Epidermal melanocyte (primary cell): ENCODE measurements around the gene HLA-DPA1.
"Not testable (repeated sequence)": the region's sequence is repeated elsewhere in the genome, so short reads cannot be mapped to it uniquely, and the experiment has no call there.

Experiments
- DNase-seq: peaks from one replicate; pipeline ENCODE4 v3.0.0; 2011; ENCODE audit warnings: low spot score; ENCODE audit not compliant: insufficient read length

The HLA-DPA1 gene

DNA sequence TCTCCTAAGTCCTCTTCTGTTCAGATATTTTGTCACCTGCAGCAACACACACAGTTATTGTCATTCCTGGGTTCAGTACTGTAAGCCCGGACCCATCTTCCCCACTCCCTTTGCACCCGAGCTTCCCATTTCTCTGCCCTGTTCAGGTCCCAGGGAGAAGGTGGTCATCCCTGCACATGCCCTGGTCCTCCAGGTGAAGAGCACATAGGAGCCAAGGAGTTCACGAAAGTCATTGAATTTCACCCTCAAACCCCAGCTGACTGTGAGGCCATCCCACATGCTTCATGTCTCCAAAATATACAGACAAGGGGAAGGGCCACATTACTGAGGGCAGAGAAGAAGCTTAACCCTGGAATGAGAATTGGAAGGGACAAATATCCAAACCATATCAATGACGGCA, 8.1 kb downstream of the HLA-DPA1 start:
- DNase-seq: no peak

DNA sequence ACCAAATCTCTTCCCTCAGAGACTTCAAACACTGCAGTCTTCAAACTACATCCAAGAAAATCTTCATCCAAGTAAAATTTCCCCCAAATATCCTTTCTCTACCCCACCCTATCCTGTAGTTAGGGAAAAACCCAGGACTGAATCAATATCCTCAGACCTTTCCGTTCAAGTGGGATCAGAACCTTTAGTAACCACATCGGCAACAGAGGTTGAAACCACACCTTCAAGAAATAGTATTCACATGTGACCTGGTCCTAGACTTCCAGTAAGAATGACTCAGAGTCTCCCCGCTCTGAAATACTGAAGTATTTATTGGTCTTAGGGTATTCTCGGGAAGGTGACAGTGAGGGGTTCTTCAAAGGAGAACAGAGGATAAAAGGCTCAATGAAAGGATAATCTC, 8.7 kb downstream of the HLA-DPA1 start:
- DNase-seq: no peak

DNA sequence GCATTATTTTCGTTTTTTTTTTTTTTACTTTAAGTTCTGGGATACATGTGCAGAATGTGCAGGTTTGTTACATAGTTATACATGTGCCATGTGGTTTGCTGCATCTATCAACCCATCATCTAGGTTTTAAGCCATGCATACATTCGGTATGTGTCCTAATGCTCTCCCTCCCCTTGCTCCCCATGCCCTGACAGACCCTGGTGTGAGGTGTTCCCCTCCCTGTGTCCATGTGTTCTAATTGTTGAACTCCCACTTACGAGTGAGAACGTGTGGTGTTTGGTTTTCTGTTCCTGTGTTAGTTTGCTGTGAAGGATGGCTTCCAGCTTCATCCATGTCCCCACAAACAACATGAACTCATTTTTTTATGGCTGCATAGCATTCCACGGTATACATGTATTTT, 10.0 kb downstream of the HLA-DPA1 start:
- DNase-seq: not testable (repeated sequence)

DNA sequence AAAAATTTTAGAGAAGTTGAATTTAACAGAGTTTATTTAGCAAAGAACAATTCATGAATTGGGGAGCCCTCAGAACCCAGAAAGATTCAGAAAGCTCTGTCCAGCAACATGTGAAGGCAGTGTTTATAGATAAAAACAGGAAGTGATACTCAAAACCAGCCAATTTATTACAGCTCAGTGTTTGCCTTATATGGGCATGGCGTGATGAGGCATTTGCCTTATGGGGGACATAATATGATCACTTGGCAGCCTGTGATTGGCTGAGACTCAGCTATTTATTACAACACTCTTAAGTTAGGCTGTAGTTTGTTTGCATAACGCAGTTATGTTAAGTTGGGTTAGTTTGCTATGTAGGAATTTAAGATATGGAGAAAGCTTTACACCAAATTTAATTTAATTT, 11.5 kb downstream of the HLA-DPA1 start:
- no peak for DNase-seq

DNA sequence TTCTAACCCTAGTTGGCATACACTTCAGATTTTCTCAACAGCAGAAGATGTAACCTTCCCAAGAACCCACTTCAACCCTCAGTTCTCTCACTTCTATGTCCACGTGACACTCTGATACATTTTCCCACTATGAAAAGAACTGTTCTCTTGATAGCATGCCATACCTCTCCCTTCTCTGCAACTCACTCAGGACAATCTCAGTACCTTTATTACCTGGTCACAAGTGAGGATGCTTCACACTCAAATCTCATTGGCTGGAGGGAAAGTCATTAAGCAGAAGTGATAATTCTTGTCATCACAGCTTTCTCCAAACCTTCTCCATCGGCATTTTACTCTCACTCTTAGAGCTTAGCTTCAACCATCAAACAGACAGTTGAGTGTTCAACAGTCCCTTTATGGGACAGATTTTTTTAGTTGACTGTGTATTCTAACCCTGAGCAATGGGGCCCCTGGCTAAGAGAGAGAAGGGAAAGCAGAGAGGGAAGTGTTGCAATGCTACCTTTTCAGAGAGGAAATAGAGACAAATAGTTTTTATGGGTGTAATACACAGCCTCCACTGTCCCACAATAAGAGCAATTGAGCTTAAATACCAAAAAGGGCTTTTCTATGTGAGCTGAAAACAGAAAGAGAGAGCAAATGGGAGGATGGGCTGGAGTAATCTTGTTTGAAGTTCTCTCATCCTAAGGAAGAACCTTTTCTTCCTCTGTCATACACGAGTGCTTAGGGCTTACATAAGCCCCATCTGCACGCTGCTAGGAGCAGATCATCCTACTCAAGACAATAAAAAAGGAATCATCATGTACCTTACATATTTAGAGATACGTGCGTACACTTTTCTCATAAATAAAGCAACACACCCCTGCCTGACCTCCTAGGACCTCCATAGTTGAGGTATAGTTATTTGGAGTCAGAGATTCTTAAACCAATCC, 16.0 kb downstream of the HLA-DPA1 start:
- no peak for DNase-seq

DNA sequence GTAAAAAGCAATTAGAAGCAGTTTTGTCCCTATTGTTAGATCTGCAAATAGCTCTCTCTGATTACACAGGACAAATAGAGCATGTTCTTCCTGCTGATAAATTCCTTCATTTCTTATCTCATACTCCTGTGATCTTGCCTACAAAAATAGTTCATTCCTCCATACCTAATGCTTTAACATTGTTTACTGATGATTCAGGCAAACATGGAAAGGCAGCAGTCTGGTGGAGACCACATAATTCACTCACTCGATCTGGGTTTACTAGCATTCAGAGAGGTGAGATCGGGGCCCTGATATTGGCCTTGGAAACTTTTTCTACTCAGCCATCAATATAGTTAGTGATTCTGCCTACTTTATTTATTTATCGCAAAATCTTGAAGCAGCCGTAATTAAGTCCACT, 20.2 kb downstream of the HLA-DPA1 start:
- DNase-seq: no peak

DNA sequence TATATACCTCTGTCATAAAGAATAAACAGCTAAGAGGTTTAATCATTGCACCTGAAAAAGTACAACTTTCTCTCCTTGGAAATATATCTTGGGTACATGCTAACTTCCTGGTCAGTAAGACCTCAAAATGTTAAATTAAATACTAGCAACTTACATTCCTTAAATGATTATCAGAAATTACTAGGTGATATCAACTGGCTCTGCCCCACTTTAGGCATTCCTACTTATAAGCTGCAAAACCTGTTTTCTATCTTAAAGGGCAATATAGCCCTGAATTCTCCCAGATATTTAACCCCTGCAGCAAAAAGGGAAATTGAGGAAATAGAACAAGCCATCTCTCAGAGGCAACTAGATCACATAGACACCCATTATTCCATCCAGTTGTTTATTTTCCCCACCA, 20.8 kb downstream of the HLA-DPA1 start:
- no peak for DNase-seq

DNA sequence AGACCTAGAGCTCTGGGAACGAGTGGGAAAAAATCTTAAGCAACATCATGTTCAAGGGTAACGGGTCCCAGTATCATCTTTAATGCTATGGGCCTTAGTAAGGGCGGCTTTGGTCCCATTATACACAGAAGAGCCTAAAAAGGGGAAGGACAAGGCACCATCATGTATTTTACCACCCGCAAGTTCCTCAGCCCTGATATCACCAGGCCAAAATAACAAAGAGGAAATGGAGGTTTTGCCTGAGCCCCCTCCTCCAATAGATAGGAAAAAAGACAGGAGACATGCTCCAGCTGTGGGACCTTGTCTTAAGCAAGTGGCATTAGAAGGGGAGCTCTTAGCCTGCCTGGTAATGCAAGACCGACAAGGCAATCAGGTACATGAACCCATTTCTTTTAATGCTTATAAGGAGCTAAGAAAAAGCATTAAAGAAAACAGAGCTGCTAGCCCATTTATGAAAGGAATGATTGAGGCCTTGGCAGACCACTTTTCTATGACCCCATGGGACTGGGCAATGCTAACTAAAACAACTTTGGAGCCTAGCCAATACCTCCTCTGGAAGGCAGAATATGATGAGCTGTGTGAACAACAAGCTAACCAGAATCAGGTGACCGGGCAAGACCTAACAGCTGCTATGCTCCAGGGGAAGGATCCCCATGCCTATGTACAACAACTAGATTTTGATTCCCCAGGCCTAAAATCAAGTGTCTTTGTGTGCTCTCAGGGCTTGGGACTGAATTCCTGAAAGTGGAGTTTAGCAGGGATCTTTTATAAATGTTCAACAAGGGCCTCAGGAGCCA, 23.2 kb downstream of the HLA-DPA1 start:
- no peak for DNase-seq

DNA sequence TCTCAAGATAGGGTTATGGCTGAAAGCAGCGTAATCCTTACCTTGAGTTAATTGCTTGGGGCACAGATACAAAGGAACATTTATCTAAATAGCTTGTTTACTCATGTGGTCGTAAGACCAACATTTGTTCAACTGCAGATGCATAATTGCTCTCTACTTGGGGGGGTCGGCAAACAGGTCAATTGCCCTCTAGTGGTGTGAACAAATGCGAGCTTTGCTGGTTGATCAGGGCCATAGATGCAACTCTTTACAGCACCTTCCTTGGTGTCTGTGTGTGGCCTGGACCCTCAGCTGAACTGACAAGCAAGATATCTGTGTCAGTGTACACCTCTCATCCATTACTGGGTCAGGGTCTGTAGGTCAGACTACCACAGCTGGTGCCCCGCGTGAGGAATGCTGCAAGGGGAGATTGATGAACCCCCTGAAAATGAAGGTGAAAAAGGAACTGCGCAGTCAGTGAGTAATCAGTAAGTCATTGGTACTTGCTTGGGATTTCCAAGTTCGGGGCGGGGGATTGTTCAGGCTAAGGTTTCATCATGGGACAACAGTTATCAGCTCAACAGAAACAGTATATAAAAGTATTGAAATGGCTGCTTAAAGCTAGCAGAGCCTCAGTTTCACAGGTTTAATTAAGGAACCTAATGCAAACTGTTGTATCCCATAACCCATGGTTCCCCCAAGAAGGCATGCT, 24.0 kb downstream of the HLA-DPA1 start:
- no peak for DNase-seq

DNA sequence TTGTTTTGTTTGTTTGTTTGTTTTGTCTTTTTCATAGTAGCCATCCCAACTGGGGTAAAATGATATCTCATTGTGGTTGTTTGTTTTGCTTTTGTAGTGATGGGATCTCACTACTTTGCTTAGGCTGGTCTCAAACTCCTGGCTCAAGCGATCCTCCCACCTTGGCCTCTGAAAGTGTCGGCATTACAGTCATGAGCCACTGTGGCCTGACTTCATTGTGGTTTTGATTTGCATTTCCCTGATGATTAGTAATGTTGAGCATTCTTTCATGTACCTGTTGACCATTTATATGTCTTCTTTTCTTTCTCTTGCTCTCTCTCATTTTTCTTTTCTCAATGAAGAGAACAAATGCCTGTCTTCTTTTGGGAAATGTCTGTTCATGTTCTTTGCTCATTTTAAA, 33.3 kb downstream of the HLA-DPA1 start:
- no peak for DNase-seq

DNA sequence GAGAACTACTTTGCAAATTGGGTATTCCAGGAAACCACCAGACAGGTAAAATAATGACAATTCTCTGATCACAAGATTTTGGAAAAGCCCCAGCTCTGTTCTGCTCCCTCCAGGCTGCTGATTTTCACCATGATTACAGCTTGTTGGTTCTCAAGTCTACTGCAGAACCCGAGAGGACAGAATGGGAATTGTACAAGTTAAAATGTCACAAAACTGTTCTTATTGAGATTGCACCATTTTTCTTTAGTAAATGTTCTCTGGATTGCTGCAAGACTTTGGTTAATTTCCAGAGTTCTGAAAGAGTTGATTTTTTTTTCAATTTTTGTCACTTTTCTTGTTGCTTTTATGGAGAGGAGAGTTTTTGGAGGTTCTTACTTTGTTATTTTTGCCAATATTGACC, 36.9 kb downstream of the HLA-DPA1 start:
- DNase-seq: no peak

DNA sequence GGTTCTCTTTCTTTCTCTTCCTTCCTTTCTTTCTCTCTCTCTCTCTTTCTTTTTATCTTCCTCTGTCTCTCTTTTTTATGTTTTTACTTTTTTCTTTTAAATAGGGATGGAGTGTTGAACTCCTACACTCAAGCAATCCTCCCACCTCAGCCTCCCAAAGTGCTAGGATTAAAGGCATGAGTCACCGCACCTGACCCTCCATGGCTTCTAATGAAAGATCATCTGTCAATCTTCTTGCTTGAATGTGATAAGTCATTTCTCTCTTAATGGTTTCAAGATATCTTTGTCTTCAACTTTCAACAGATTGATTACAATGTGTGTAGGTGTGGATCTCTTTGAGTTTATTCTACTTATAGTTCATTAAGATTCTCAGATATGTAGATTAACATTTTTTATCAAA, 38.9 kb downstream of the HLA-DPA1 start:
- no peak for DNase-seq

DNA sequence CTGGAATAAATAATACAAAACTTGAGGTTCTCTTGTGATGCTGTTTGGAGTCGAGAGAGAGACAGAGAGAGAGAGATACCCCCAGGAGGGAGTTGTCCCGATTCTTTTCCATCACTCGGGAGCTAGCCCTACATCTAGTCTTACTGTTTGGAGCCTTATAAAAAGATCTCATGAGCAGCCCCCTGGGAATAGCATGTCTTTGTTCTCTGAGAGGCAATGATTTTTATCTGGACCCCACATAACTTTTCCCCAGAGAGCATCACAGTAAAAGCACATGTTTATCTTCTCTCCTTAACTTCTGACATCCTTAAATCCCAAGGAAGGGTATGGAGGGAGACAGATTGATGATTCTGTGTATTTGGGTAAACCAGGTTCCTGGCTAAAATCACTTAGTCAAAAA, 43.2 kb downstream of the HLA-DPA1 start:
- DNase-seq: no peak

DNA sequence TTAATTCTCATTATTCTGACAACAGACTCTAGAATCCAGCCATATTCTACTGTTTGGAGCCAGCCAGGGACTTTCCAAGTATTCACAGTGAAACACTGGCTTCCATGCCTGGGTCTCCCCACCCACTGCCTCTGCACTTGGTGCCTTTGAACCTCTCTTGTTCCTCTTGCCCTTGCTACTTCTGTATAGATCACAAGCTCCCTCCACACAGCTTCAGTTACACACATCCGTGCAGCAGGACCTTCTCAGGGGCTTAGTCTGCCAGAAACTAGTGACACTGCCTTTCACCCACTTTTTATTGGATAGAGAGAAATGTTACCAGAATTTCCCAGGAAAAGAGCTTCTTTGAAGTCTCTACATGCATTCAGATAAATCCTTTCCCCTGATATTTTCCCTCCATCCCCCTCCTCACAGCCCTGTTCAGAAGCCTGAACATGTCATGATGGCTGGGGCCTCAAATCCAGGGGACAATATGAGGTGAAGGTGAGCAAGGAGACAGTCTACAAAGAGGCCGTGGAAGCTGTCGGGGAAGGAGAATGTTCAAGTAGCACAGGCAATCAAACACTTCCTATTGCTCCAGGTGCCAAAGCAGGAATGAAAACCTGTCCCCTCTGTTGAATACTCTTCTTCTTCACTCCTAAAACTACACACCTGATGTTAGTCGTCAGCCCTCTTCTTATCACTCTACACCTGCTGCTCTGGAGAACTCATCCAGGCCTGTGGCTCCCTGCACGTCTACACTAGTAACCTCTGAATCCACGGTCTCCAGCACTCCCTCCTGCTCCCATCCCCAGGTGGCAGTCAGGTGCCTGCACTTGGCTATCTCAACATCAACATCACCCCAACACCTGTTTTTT, 43.9 kb downstream of the HLA-DPA1 start:
- DNase-seq: no peak

DNA sequence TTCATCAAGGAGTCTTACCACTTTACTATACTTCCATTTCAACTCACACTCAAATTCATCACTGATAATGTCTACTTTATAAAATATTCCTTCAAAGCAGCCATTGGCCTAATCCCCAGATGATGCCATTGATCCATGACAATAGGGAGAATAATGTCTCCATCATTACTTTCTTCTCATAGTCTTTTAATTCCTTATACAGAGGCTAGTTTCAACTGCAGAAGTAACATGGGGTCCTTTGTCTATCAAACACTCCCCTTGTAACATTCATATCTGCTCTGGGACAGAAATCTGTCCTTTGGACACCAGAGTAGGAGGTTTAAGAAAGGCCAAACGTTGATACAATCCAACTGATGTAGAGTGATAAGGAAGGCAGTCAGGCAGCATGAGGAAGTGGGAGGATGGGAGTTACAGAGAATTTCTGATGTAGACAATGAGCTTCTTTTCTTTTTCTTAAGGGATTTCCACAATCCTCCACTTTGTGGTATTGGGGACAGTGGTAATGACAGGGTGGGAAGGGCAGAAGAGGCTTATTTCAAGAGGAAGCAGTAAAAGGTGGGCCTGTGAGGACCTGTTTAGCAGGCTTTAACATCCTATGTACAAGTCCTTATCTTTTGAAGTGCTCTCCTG, 45.1 kb downstream of the HLA-DPA1 start:
- no peak for DNase-seq

DNA sequence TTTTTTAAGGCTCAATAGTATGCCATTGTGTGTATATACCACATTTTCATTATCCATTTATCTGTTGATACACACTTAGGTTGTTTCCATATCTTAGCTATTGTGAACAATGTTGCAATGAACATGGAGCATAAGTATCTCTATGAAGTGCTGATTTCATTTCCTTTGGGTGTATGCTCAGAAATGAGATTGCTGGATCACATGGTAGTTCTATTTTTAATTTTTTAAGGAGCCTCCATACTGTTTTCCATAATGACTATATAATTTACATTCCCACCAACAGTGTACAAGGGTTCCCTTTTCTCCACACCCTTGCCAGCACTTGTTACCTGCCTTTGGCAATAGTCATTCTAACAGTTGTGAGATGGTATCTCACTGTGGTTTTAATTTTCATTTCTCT, 48.9 kb downstream of the HLA-DPA1 start:
- no peak for DNase-seq

DNA sequence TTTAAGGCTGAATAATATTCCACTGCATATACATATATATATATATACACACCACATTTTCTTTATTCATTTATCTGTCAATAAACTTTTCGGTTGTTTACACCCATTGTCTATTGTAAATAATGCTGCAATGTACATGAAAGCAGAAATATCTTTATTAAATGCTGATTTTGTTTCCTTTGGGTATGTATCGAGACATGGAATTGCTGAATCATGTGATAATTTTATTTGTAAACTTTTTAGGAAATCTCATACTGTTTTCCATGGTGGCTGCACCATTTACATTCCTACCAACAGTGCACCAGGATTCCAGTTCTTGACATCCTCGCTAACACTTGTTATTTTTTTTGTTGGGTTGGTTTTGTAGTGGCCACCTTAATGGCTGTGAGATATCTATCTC, 49.9 kb downstream of the HLA-DPA1 start:
- no peak for DNase-seq

DNA sequence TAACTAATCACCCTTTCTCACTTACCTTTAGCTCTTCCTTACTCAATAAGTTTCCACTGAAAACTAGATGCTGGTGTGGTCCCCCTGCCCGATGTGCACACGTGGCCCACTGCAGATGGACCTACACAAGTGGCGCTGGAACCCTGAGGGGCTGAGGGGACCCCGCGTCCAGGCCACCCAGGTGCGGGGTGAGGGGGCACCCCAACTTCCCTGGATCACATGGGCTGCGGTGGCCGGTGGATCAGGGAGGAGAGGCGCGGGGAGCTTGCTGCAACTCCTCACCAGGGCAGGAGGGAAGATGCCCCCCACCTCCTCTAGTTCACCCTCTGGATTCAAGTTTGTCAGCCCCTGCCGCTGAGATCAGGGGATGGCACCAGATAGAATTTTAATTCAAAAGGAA, 51.5 kb downstream of the HLA-DPA1 start:
- DNase-seq: no peak

DNA sequence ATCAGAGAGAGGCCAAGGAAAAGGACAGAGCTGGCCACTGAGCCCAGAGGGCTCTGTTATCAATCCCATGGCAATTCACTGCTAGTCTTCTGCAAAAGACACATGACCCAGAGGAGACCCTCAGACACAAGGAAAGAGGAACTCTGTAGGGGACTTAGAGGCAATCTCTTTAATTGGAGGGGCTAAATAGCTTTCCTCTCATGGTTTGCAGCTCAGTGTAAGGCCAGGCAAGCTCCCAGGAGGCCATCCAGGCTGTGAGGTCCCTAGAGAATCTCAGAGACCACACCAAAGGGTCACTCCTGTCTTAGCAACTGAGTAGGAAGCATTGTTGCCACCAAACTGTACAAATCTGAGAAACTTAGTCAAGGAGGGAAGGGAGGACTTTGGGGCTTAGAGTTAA, 54.1 kb downstream of the HLA-DPA1 start:
- no peak for DNase-seq

DNA sequence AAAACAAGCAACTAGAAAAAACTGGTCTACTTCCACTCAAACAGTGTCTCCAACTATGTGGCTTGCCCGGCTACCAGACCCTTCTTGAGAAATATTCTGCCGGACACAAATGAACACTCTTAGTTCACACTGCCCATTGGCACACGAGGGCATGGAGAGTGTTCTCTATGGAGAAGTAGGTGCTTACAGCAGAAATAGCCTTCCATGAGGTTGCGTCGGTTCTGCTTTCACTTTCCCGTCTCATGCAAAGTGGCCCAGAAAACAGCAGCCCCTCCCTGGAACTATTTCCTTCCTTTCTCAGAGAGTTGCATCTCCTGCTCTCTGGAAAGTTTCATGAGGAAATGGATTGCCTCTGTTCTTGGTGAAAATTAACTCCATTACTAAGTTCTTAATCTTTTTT, 54.5 kb downstream of the HLA-DPA1 start:
- DNase-seq: peak; percentile 25

DNA sequence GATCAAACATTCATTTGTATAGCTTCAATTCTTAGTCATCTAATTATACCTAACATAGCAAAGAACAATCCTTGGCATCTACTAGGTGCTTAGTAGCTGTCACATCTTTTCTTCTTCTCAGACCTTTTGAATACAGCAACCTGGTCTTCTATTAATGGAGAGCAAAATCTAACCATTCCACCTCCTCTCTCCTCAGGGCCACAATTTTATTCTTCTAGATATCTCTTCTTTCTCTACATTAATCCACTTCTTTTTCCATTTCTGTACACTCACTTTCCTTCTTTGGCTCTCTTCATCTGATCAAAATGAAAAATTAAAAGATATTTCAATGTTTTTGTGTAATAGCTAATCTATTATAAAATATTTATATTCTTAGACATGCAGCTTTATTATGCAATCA, 55.0 kb downstream of the HLA-DPA1 start:
- no peak for DNase-seq
